GM19025 (cell line): Measurements from ENCODE around the gene SCAANT1.
A peak's percentile ranks its signal among the peaks of the same experiment; 100 is the strongest.

Experiments used
- ATAC-seq: cut with Tn5 transposase; IDR thresholded peaks from one replicate; pipeline ENCODE4 v1.9.1; 2021; ENCODE audit warnings: mild to moderate bottlenecking, low read depth, moderate library complexity; ENCODE audit not compliant: unreplicated experiment

SCAANT1 gene

DNA sequence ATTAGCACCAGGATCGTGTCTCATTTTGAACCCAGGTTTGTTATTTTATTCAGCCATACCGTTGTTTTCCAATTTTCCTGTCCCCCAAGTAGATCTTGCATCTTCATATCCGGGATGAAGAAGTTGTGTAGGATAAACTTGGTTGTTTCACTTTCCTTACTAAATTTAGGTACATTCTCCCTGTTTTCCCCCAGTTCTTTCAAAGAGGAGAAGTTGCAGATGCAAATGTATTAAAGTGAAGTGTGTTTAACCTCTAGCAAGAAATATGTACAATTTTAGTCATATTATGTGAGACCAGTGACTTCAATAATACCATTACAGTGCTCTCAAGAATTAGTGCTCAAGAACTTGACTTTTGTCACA is 47.2 kb downstream of the SCAANT1 start:
- ATAC-seq = no peak

DNA sequence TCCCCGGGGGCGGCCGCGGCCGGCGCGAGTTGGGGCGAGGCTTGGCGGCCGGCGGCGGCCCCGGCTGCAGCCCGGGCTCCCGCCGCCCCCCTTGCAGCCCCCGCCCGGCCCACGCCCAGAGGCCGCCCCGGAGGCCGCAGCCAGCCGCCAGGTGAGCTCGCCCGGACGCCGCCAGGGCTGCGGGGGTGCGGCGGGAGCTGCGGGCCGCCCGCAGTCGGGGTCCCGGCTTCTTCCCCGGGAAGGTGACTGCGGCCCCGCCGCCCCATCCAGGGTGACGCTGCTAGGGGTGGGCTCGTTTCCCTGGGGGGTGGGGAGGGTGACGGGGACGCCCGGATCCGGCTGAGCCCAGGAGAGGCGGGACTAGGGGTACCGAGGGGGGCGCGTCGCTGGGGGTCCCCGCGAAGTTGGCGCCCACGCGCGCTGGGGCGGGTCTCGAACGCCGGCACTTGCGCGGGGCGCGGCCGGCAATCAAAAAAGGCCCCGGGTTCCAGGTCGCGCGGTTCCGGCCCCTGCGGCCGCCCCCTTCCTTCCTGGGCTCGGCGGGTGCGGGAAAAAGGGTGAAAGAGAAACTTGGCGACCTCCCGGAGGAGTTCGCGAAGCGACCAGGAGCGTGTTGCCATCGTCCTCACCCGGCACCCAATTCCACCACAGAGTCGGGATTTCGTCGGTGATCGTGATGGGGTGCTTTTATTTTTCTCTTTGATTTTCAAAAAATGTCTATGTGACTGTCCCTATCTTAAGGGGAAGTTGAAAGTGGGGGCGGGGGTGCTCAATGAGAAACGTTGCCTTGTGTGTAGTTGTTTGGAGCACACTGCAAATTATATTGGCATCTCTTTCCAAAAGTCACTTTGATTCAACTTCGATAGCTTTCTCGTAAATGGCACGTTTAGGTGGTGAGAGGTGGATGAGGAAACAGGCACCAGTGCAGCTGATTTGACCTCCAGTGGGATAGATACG is 47.9 kb downstream of the SCAANT1 start:
- peak; percentile 51 for ATAC-seq

GRCh38 chr3:63863150-63864007 is 48.8 kb downstream of the SCAANT1 start, which contains the start of the genes ATXN7 and THOC7:
ATXN7 (plus strand) TSS chr3:63863867; CDS start chr3:63912599, 48,732 bp downstream.
THOC7 (minus strand) TSS chr3:63863805; CDS start chr3:63863790, 15 bp downstream.
- peak; percentile 67 for ATAC-seq

DNA sequence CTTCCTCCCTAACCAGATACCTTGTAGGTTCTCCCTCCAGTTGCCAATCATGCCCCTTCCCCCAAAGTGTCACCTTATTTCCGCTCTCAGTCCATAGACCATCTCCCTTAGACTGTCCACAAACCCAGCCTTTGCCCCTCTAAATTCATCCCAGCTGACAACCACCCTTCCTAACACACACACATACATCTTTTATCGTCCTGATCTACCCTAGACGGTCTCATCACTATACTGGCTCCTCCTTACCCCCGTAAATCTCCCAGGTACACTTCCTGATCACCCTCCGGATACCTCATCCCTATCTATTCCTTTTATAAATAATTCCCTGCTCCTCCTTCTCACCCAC is 49.4 kb downstream of the SCAANT1 start:
- ATAC-seq = peak; percentile 3
